IPS-18a (cell line): ENCODE measurements around the gene ZNF84.

Source experiments
- H3K27ac ChIP-seq: one replicate; pipeline ENCODE4 v1.5.1; 2013; ENCODE audit warnings: low read length
- H3K27me3 ChIP-seq: one replicate; pipeline ENCODE4 v1.6.1; 2013; ENCODE audit warnings: mild to moderate bottlenecking, low read length; ENCODE audit not compliant: control insufficient read depth, insufficient read depth
- H3K36me3 ChIP-seq: one replicate; pipeline ENCODE4 v1.6.1; 2013; ENCODE audit warnings: low read depth, low read length; ENCODE audit not compliant: control insufficient read depth
- H3K4me1 ChIP-seq: one replicate; pipeline ENCODE4 v1.6.1; 2013; ENCODE audit warnings: low read depth, low read length; ENCODE audit not compliant: control insufficient read depth
- H3K4me3 ChIP-seq: one replicate; pipeline ENCODE4 v1.5.1; 2013; ENCODE audit warnings: low read length
- H3K9ac ChIP-seq: one replicate; pipeline ENCODE4 v1.6.1; 2013; ENCODE audit warnings: mild to moderate bottlenecking, low read length, moderate library complexity
- H3K9me3 ChIP-seq: one replicate; pipeline ENCODE4 v1.6.1; 2013; ENCODE audit warnings: low read depth, low read length; ENCODE audit not compliant: control insufficient read depth

The ZNF84 gene

DNA sequence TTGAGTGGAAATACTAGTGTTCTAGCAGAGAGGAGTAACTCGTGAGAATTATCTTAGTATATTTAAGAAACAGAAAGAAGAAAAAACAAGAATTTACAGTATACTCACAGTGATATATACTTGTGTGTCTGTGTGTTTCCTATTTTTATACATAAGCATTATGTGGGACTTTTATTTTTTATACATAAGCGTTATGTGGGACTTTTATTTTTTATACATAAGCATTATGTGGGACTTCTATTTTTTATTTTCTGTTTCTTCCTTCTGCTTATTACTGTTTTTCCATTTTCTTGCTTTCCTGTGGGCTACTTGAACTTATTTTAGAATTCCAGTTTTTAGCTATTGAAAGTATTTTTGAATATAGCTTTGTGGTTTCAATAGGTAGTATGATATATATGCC lies 36.5 kb downstream of the ZNF84 start:
- H3K27ac ChIP-seq = no peak overlapping the region
- H3K4me1 ChIP-seq = no peaks in the 10 kb centered on the region
- no peaks in the 10 kb centered on the region for H3K36me3 ChIP-seq
- H3K9me3 ChIP-seq = peaks cover 55% of the 10 kb centered on the region
- no peaks in the 10 kb centered on the region for H3K27me3 ChIP-seq
- no peak overlapping the region for H3K9ac ChIP-seq
- no peak overlapping the region for H3K4me3 ChIP-seq

DNA sequence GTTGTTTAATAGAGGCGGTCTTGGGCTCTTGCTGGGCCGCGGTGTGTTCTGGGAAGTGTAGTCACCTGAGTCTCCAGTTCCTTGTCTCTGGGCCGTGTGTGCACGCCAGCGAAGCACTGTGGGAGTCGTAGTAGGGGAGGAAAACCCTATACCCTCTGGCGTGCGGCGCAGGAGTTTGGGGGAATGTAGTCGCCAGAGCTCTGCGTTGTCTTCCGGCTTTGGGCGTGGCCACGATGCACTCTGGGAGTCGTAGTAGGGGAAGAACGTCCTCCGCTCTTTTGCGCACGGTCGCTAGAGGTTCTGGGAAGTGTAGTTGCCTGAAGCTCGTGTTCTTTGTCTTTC lies 42.7 kb downstream of the ZNF84 start:
- no peaks in the 10 kb centered on the region for H3K4me1 ChIP-seq
- H3K9ac ChIP-seq = peak overlapping the region; percentile 93
- no peaks in the 10 kb centered on the region for H3K27me3 ChIP-seq
- peak overlapping the region; percentile 96 for H3K27ac ChIP-seq
- peaks cover 64% of the 10 kb centered on the region for H3K9me3 ChIP-seq
- peaks cover 15% of the 10 kb centered on the region for H3K36me3 ChIP-seq
- peak overlapping the region; percentile 88 for H3K4me3 ChIP-seq

DNA sequence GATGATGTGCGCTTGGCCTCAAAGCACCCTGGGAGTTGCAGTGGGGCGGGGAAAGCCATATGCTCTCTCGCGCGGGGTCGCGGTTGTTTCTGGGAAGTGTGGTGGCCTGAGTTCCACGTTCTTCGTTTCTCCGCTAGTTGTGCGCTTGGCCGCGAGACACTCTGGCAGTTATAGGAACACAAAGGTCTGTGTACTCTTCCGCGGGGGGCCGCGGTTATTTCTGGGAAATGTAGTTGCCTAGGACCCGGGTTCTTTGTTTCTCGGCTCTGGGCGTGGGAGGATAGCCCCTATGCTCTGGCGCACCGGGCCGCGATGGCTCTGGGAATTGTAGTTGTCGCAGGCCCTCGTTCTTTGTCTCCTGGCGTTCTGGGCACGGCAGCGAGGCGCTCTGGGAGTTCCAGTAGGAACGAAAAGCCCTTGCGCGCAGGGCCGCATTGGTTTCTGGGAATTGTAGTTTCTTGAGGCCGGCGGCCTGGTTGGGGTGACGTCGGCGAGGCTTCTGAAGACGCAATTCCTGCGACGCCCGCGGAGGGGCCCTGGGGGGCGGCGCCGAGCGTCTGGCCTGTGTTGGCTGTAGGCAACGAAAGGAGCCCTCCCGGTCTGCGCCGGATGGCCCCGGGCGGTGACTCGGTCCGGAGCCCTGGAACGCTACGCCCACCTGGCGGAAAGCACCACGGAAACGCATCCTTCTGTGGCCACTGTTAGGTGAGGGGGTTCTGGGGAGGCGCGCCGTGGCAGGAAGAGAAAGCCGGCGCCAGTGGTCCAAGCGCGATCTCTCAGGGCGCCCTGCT lies 43.3 kb downstream of the ZNF84 start, which contains the start of gene ZNF140:
Gene ZNF140, plus strand, starts transcription at position 556 of the 791 bp plus-strand sequence. CDS start 398 bp downstream, outside the sequence.
- peak within 1 kb of the TSS; percentile 96 for H3K27ac ChIP-seq
- peaks cover 66% of the 10 kb centered on the region for H3K9me3 ChIP-seq
- peak within 1 kb of the TSS; percentile 93 for H3K9ac ChIP-seq
- peaks cover 21% of the 10 kb centered on the region for H3K36me3 ChIP-seq
- no peaks in the 10 kb centered on the region for H3K4me1 ChIP-seq
- H3K4me3 ChIP-seq = peak within 1 kb of the TSS; percentile 88
- no peaks in the 10 kb centered on the region for H3K27me3 ChIP-seq

DNA sequence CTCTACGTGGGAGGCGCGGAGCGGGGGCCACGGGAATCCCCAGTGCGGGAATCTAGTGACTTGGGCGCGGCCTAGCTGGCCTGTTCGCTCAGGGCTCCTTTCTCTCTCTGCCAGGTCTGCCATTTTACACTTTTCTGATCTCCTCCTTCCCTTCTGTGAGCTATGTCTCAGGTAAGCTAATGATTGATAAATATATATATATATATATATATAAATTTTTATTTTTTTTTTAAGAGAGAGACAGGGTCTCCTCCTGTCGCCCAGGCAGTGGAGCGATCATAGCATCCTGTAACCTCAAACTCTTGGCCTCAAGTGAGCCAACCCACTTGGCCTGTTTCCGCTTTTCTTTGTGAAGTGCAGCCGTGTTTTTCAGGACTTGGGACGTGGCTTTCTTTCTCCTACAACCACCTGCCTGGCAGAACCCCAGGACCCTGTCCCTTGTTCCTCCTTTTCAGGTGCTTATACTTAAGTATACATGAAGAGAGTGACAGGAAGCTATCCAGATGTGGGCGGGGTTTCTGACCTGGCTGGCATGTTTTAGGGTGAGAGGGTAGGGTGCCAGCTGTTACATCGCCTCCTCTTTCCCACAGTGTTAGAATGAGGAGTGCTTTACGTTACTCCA lies 44.0 kb downstream of the ZNF84 start:
- Histone ChIP-seq H3K9ac (peak overlapping the region; percentile 93), H3K4me1 (no peaks in the 10 kb centered on the region), H3K27me3 (no peaks in the 10 kb centered on the region), H3K36me3 (peaks cover 28% of the 10 kb centered on the region), H3K4me3 (peak overlapping the region; percentile 88), H3K9me3 (peaks cover 66% of the 10 kb centered on the region), H3K27ac (peak overlapping the region; percentile 85)

DNA sequence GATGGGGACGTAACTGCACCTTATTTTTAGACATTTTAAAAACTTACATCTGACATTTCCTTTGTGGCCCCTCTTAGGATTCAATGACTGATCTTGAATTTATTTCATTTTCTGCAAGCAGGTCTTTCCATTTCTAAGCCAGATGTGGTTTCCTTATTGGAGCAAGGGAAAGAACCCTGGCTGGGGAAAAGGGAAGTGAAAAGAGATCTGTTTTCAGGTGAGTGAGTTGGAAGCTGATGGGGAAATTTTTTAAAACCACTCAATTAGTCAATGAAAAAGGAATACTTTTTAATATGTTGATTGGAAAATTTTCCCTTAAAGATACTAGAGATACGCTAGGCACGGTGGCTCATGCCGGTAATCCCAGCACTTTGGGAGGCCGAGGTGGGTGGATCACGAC lies 46.0 kb downstream of the ZNF84 start:
- Histone ChIP-seq H3K4me3 (no peak overlapping the region), H3K27ac (no peak overlapping the region), H3K9me3 (peaks cover 56% of the 10 kb centered on the region), H3K4me1 (no peaks in the 10 kb centered on the region), H3K27me3 (no peaks in the 10 kb centered on the region), H3K36me3 (peaks cover 32% of the 10 kb centered on the region), H3K9ac (no peak overlapping the region)

DNA sequence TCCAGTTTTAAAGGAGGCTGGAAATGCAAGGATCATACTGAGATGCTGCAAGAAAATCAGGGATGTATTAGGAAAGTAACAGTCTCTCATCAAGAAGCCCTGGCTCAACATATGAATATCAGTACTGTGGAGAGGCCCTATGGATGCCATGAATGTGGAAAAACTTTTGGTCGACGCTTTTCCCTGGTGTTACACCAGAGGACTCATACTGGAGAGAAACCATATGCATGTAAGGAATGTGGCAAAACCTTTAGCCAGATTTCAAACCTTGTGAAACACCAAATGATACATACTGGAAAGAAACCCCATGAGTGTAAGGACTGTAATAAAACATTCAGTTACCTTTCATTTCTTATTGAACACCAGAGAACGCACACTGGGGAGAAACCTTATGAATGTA lies 68.3 kb downstream of the ZNF84 start:
- Histone ChIP-seq H3K36me3 (peaks cover 44% of the 10 kb centered on the region), H3K27ac (no peak overlapping the region), H3K4me1 (no peaks in the 10 kb centered on the region), H3K9ac (no peak overlapping the region), H3K4me3 (no peak overlapping the region), H3K9me3 (peaks cover 94% of the 10 kb centered on the region), H3K27me3 (no peaks in the 10 kb centered on the region)

DNA sequence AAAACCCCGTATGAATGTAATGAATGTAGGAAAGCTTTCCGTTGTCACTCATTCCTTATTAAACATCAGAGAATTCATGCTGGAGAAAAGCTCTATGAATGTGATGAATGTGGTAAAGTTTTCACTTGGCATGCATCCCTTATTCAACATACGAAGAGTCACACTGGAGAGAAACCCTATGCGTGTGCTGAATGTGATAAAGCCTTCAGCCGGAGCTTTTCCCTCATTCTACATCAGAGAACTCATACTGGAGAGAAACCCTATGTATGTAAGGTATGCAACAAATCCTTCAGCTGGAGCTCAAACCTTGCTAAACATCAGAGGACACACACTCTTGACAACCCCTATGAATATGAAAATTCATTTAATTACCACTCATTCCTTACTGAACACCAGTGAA lies 68.9 kb downstream of the ZNF84 start:
- no peaks in the 10 kb centered on the region for H3K4me1 ChIP-seq
- no peak overlapping the region for H3K4me3 ChIP-seq
- peaks cover 94% of the 10 kb centered on the region for H3K9me3 ChIP-seq
- H3K36me3 ChIP-seq = peaks cover 39% of the 10 kb centered on the region
- H3K9ac ChIP-seq = no peak overlapping the region
- H3K27ac ChIP-seq = no peak overlapping the region
- H3K27me3 ChIP-seq = no peaks in the 10 kb centered on the region

DNA sequence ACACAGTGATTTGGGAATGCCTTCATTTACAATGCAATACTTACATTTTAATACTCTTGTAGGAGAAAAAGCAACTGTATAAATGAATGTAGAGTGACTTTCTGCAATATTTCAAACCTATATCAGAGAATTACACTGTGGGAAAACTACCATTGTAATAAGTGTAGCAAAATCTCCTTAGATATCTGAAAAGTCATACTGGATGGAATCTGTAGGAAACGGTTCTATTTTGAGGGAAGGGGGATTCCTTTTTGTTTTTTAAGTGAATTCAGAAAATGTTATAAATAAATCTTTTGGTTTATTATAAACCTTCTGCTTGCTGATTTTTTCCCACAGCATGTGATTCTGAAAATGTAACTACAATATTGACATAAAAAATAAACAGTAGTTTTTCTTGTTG lies 69.8 kb downstream of the ZNF84 start:
- Histone ChIP-seq H3K4me1 (no peaks in the 10 kb centered on the region), H3K36me3 (peaks cover 33% of the 10 kb centered on the region), H3K4me3 (no peak overlapping the region), H3K27ac (no peak overlapping the region), H3K9me3 (peaks cover 89% of the 10 kb centered on the region), H3K27me3 (no peaks in the 10 kb centered on the region), H3K9ac (no peak overlapping the region)

DNA sequence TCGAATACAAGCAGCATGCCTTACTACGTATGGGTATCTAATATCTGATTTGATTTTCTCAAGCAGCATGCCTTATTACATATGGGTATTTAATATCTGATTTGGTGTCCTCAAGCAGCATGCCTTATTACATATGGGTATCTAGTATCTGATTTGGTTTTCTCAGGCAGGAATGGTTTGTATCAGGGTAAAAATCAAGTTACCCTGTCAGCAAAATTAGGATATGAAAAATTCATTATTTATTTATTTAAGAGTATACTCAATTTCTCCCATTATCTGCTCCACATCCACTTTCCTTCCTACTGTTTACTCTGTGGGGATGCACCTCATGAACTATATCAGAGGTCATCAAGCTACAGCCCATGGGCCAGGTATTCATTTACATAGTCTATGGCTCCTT lies 70.8 kb downstream of the ZNF84 start:
- Histone ChIP-seq H3K4me1 (no peaks in the 10 kb centered on the region), H3K27me3 (no peaks in the 10 kb centered on the region), H3K9ac (no peak overlapping the region), H3K9me3 (peaks cover 83% of the 10 kb centered on the region), H3K27ac (no peak overlapping the region), H3K36me3 (peaks cover 28% of the 10 kb centered on the region), H3K4me3 (no peak overlapping the region)
